22Rv1 (cell line): ENCODE results near the gene ST3GAL2.

ENCODE experiments used
- ZFX ChIP-seq: fragments of 450-650 bp; IDR thresholded peaks from 2 replicates; pipeline ENCODE4 v1.6.1; 2017; ENCODE audit warnings: antibody characterized with exemption, borderline replicate concordance
- TF ChIP-seq, protein P1 (sequence below): fragments of 450-650 bp; IDR thresholded peaks from 2 replicates; pipeline ENCODE4 v1.5.1; 2017; ENCODE audit warnings: mild to moderate bottlenecking

DNA sequence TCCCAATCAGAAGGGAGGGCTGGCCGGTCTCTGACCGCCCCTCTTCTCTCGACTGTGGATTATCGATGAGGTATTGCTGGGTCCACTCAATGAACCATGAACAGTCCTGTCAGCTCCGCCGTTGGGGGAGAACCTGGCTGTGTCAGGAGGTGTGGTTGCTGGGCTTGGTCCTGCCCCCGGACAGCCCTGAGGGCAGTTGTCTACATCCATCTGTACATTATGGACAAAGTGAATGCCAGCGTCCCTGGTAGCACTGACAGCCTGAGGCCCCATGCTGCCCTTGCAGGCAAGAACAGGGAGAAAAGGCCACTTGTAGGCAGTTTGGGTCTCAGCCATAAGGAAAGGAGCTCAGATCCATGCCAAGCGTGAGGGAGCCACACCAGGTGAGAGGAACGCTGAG lies 38.9 kb downstream of the ST3GAL2 start:
- TF ChIP-seq, protein P1, sequence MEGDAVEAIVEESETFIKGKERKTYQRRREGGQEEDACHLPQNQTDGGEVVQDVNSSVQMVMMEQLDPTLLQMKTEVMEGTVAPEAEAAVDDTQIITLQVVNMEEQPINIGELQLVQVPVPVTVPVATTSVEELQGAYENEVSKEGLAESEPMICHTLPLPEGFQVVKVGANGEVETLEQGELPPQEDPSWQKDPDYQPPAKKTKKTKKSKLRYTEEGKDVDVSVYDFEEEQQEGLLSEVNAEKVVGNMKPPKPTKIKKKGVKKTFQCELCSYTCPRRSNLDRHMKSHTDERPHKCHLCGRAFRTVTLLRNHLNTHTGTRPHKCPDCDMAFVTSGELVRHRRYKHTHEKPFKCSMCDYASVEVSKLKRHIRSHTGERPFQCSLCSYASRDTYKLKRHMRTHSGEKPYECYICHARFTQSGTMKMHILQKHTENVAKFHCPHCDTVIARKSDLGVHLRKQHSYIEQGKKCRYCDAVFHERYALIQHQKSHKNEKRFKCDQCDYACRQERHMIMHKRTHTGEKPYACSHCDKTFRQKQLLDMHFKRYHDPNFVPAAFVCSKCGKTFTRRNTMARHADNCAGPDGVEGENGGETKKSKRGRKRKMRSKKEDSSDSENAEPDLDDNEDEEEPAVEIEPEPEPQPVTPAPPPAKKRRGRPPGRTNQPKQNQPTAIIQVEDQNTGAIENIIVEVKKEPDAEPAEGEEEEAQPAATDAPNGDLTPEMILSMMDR, result no peak
- TF ChIP-seq ZFX, result no peak
